HCT116 (cell line): ENCODE data around the gene MYH11. TPM values are rescaled to one million over a fixed set of nuclear protein-coding genes. Genes with fewer than 3 reads are reported as not detected.

Experiments
- ATAC-seq: fragments of 200-7000 bp; cut with Tn5 transposase; 2 replicates; pipeline ENCODE4 v1.9.1; 2020; ENCODE audit warnings: mild to moderate bottlenecking, moderate library complexity
- BruUV-seq: library from RNA; stranded (reverse); fragments of 400-500 nt; replicated peaks from 2 replicates; lab custom pipeline; 2021; lab: Mats Ljungman, UMichigan
- CTCF ChIA-PET: fragments of 300-600 bp; sonication (Branson Sonifier 250); formaldehyde crosslinking; loops from one replicate; lab custom pipeline; 2021; ENCODE audit warnings: antibody characterized with exemption; lab: Charles Lee
- POLR2A ChIA-PET: fragments of 300-600, 350-600 bp; sonication (Branson Sonifier 250); formaldehyde crosslinking; loops from one replicate; lab custom pipeline; 2021; ENCODE audit warnings: antibody characterized with exemption; lab: Charles Lee
- RAD21 ChIA-PET, 2 experiments: fragments of 300-600 bp; sonication (Branson Sonifier 250); formaldehyde crosslinking; loops; one replicate each; lab custom pipeline; 2023; ENCODE audit warnings: low total read pairs in 2 of 2; ENCODE audit not compliant: uncharacterized antibody in 2 of 2, unreplicated experiment in 2 of 2, low non-redundant PET in 1 of 2; lab: Charles Lee
- DNase-seq: peaks from one replicate; pipeline ENCODE4 v3.0.0-alpha.2; 2010; ENCODE audit warnings: low read depth, low spot score
- H2AFZ ChIP-seq: fragments of 200-600 bp; shearing (Covaris generic), sonication (generic); 2 replicates; pipeline ENCODE4 v1.6.1; 2017; ENCODE audit warnings: low read depth, mixed run types, mixed read lengths, antibody characterized with exemption, low read length; ENCODE audit not compliant: poor library complexity, severe bottlenecking
- H3K27ac ChIP-seq: 2 replicates; pipeline ENCODE4 v1.5.1; 2012; ENCODE audit warnings: low read depth, low read length
- H3K27me3 ChIP-seq: fragments of 200-600 bp; sonication (generic); 2 replicates; pipeline ENCODE4 v1.6.1; 2016; ENCODE audit warnings: mixed run types, low read length, mixed read lengths; ENCODE audit not compliant: insufficient read depth
- H3K36me3 ChIP-seq, 2 experiments: fragments of 200-500 bp in 1 of 2; fragments of 200-600 bp in 1 of 2; sonication (Bioruptor generic) in 1 of 2; sonication (generic) in 1 of 2; 2 replicates each; pipeline versions ENCODE4 v1.5.1 to v1.6.1; 2014 to 2016; ENCODE audit warnings: low read length in 2 of 2, inconsistent platforms in 1 of 2, mixed read lengths in 1 of 2, mixed run types in 1 of 2; ENCODE audit not compliant: insufficient read depth in 2 of 2, control insufficient read depth in 1 of 2
- H3K4me1 ChIP-seq, 2 experiments: fragments of 200-600 bp in 1 of 2; sonication (generic) in 1 of 2; 2 replicates each; pipeline versions ENCODE4 v1.5.1 to v1.6.1; 2012 to 2017; ENCODE audit warnings: low read length in 2 of 2, inconsistent platforms in 1 of 2, mild to moderate bottlenecking in 1 of 2, mixed read lengths in 1 of 2, mixed run types in 1 of 2, moderate library complexity in 1 of 2; ENCODE audit not compliant: insufficient read depth in 2 of 2, control insufficient read depth in 1 of 2
- H3K4me2 ChIP-seq: fragments of 200-600 bp; sonication (generic); 2 replicates; pipeline ENCODE4 v1.6.1; 2017; ENCODE audit warnings: mixed run types, low read length, mixed read lengths
- H3K4me3 ChIP-seq, 2 experiments: fragments of 200-600 bp in 1 of 2; sonication (generic) in 1 of 2; replicated peaks in 1 of 2; 2 replicates each; pipeline ENCODE4 v1.5.1; 2011 to 2016; ENCODE audit warnings: low read length in 2 of 2, control low read depth in 1 of 2, low read depth in 1 of 2, mild to moderate bottlenecking in 1 of 2, mixed read lengths in 1 of 2, mixed run types in 1 of 2
- H3K79me2 ChIP-seq: fragments of 200-600 bp; sonication (generic); 2 replicates; pipeline ENCODE4 v1.6.1; 2017; ENCODE audit warnings: mild to moderate bottlenecking, mixed run types, low read length, moderate library complexity, mixed read lengths; ENCODE audit not compliant: insufficient read depth
- H3K9ac ChIP-seq: fragments of 200-600 bp; sonication (generic); 2 replicates; pipeline ENCODE4 v1.6.1; 2016; ENCODE audit warnings: low read length, mixed read lengths
- H3K9me2 ChIP-seq: fragments of 200-600 bp; sonication (generic), shearing (Covaris generic); 2 replicates; pipeline ENCODE4 v1.6.1; 2017; ENCODE audit warnings: mixed run types, mild to moderate bottlenecking, moderate library complexity; ENCODE audit not compliant: insufficient read depth
- H3K9me3 ChIP-seq, 2 experiments: fragments of 200-500 bp in 1 of 2; fragments of 200-600 bp in 1 of 2; sonication (Bioruptor generic) in 1 of 2; sonication (generic) in 1 of 2; 2 replicates each; pipeline ENCODE4 v1.6.1; 2014 to 2017; ENCODE audit warnings: low read length in 2 of 2, mixed read lengths in 2 of 2, inconsistent platforms in 1 of 2, low read depth in 1 of 2, mild to moderate bottlenecking in 1 of 2, mixed run types in 1 of 2, moderate library complexity in 1 of 2; ENCODE audit not compliant: control insufficient read depth in 1 of 2, insufficient read depth in 1 of 2
- H4K20me1 ChIP-seq: fragments of 200-600 bp; sonication (generic), shearing (Covaris generic); 2 replicates; pipeline ENCODE4 v1.6.1; 2017; ENCODE audit warnings: mixed run types, mild to moderate bottlenecking, moderate library complexity; ENCODE audit not compliant: insufficient read depth
- CTCF ChIP-seq, 3 experiments: fragments of 200-600 bp in 1 of 3; sonication (generic) in 1 of 3; IDR thresholded peaks in 2 of 3; conservative IDR thresholded peaks in 1 of 3; 2 replicates each; pipeline ENCODE4 v1.5.1; 2012 to 2017; ENCODE audit warnings: low read depth in 2 of 3, low read length in 2 of 3, antibody characterized with exemption in 1 of 3, borderline replicate concordance in 1 of 3, control low read depth in 1 of 3, mild to moderate bottlenecking in 1 of 3, mixed read lengths in 1 of 3, mixed run types in 1 of 3, moderate library complexity in 1 of 3; ENCODE audit not compliant: insufficient read depth in 1 of 3
- EGR1 ChIP-seq: IDR thresholded peaks from 2 replicates; pipeline ENCODE4 v1.6.1; 2012; ENCODE audit warnings: low read depth
- EZH2 ChIP-seq: fragments of 200-600 bp; sonication (generic); IDR thresholded peaks from 2 replicates; pipeline ENCODE4 v1.6.1; 2017; ENCODE audit warnings: antibody characterized with exemption, mixed run types
- EZH2phosphoT487 ChIP-seq: fragments of 200-600 bp; IDR thresholded peaks from 2 replicates; pipeline ENCODE4 v1.6.1; 2018; ENCODE audit warnings: antibody characterized with exemption, borderline replicate concordance
- FOSL1 ChIP-seq: IDR thresholded peaks from 2 replicates; pipeline ENCODE4 v1.6.1; 2012; ENCODE audit warnings: low read depth
- MAX ChIP-seq: IDR thresholded peaks from 2 replicates; pipeline ENCODE4 v1.6.1; 2012
- POLR2A ChIP-seq: IDR thresholded peaks from 2 replicates; pipeline ENCODE4 v1.7.0; 2011; ENCODE audit warnings: borderline replicate concordance; ENCODE audit not compliant: insufficient read depth, insufficient read length; ENCODE audit errors: extremely low read depth
- RAD21 ChIP-seq: IDR thresholded peaks from 2 replicates; pipeline ENCODE4 v1.6.1; 2012; ENCODE audit warnings: low read depth, mild to moderate bottlenecking
- REST ChIP-seq: IDR thresholded peaks from 2 replicates; pipeline ENCODE4 v1.6.1; 2012; ENCODE audit warnings: low read depth
- SIN3A ChIP-seq: IDR thresholded peaks from 2 replicates; pipeline ENCODE4 v1.6.1; 2012; ENCODE audit warnings: low read depth
- SP1 ChIP-seq: IDR thresholded peaks from 2 replicates; pipeline ENCODE4 v1.6.1; 2012; ENCODE audit warnings: low read depth
- SRF ChIP-seq: IDR thresholded peaks from 2 replicates; pipeline ENCODE4 v1.6.1; 2012; ENCODE audit warnings: low read depth
- TCF7L2 ChIP-seq: IDR thresholded peaks from 2 replicates; pipeline ENCODE4 v1.7.0; 2011; ENCODE audit warnings: borderline replicate concordance, inconsistent platforms; ENCODE audit not compliant: insufficient read depth, insufficient read length; ENCODE audit errors: extremely low read depth
- YY1 ChIP-seq: IDR thresholded peaks from 2 replicates; pipeline ENCODE4 v1.6.1; 2011; ENCODE audit warnings: low read length, low read depth, moderate library complexity, mild to moderate bottlenecking; ENCODE audit not compliant: insufficient replicate concordance; ENCODE audit errors: extremely low read depth
- ZBTB33 ChIP-seq: IDR thresholded peaks from 2 replicates; pipeline ENCODE4 v1.6.1; 2011; ENCODE audit warnings: mild to moderate bottlenecking, low read length, moderate library complexity; ENCODE audit not compliant: insufficient replicate concordance; ENCODE audit errors: extremely low read depth
- intact Hi-C: fragments of 100-400 bp; cut with micrococcal nuclease; formaldehyde crosslinking; loops from 2 replicates; pipeline ENCODE4 v1.10.0; 2022
- total RNA-seq: library from RNA; stranded (reverse); gene quantifications from one replicate; pipeline ENCODE4 v1.2.1, GENCODE V29; 2021; ENCODE audit not compliant: unreplicated experiment

MYH11 gene
- total RNA-seq, 1 experiment from 2014 or later, result 0.61 TPM

- Histone ChIP-seq H3K4me3 (no peak overlapping the region), H4K20me1 (no peaks in the 10 kb centered on the region), H3K4me2 (no peak overlapping the region), H3K27ac (no peak overlapping the region), H3K9me2 (no peaks in the 10 kb centered on the region), H3K9me3 (no peaks in the 10 kb centered on the region), H3K27me3 (no peaks in the 10 kb centered on the region), H3K79me2 (no peaks in the 10 kb centered on the region), H3K9ac (no peak overlapping the region), H2AFZ (no peak overlapping the region), H3K4me1 (no peaks in the 10 kb centered on the region), H3K36me3 (peaks cover 10 to 14% of the 10 kb centered on the region in 2 experiments; a peak in 3 of 4 replicates)
- TF ChIP-seq SIN3A, result no peak
- TF ChIP-seq POLR2A, result no peak
- TF ChIP-seq ZBTB33, result no peak
- TF ChIP-seq CTCF (IDR thresholded peaks at IDR 0.05 in 2 of 3, conservative IDR thresholded peaks at IDR 0.05 in 1 of 3; ENCODE audit: borderline replicate concordance in 1 of 3, insufficient read depth in 1 of 3, low read depth in 2 of 3, low read length in 2 of 3), result no peak
- TF ChIP-seq TCF7L2, result no peak
- TF ChIP-seq EZH2phosphoT487, result no peak
- TF ChIP-seq RAD21, result no peak
- no peak for TF ChIP-seq YY1
- TF ChIP-seq EGR1, result no peak
- TF ChIP-seq SP1, result no peak
- TF ChIP-seq REST, result no peak
- TF ChIP-seq EZH2, result no peak
- no peak for TF ChIP-seq FOSL1
- TF ChIP-seq MAX, result no peak
- no peak for TF ChIP-seq SRF
- BruUV-seq, result no TSS peak
- ATAC-seq (no peak), DNase-seq (no peak)
- RAD21 ChIA-PET, result no interaction called here
- POLR2A ChIA-PET, result no interaction called here
- intact Hi-C loops, result no loop called here
- CTCF ChIA-PET, result no interaction called here
These were observed 5.2 kb upstream of the MYH11 start for GRCh38 chr16:15861996-15862395.
